NCI-H2227 treated with DMSO at 0.1 percent for 48 hours (cell line): ENCODE measurements around the gene KIRREL3.
A peak's percentile ranks its signal among the peaks of the same experiment; 100 is the strongest.

ENCODE experiments used
- DNase-seq: peaks from one replicate; lab custom pipeline; 2025; lab: John Stamatoyannopoulos, UW

Gene KIRREL3

DNA sequence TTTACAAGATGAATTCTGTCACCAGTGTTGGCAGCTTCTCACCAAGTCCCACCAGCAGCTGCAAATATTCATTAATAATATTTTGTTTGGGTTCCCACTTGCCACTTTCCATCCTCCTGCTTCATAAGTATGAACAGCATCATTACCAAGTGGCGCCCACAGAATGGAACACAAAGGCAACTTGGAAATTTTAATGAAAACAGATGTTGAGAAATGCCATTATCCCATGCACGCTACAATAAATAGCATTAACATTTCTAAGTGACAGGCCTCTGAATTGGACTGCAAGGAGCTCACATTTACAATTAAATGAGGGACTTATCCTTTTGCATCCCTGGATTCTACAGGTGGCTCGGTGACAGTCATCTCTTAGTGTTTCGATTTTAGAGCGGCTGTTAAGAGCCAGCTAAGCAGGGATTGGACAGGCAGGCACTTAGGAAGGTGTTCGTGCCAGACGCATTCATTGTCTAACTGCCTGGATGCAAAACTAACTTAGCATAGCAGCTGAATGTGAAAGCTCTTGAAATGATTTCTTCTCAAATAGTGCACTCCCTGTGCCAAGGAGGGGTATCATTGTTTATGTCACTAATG lies 170.3 kb downstream of the KIRREL3 start:
- DNase-seq: no peak

DNA sequence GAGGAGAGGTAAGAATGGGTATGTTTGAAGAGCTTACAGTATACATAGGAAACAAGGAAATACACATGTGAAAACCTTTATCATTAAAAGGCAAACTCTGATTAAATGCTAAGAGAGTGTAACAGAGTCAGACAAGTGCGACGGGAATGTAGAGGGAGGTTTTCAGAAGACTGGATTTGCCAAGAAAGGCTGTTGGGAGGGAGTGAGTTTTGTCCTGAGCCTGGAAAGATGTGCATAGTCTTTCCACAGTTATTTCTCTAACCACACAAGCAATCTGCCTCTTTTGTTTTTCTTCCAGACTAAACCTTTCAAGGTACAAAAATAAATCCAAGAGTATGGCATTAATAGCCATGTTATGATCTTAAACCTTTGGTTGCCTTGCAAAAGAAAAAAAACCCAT lies 170.9 kb downstream of the KIRREL3 start:
- DNase-seq: no peak

DNA sequence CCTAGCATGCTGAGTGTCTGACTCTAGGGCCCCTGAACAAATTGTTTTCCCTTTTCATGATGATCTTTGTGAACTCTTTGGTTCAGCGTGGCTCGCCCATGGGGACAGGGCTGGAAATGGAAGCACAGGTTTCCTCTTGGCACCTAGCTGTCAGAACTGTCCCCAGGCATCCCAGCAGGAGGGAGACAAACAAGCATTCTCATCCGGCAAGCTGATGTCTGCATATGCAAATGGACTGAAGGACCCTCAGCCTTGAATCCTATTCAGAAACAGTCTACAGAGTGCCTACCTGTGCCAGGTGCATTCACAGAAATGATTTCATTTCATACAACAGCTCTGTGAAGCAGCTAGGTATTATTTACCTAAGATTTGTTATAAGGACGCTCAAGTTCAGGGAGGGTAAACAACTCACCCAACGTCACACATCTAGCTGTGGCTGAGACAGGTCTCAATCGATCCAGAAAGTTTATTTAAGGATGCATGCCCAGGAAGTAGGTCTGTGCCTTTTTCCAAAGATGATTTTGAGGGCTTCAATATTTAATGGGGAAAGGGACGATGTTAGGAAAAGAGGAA lies 176.4 kb downstream of the KIRREL3 start:
- DNase-seq: no peak

DNA sequence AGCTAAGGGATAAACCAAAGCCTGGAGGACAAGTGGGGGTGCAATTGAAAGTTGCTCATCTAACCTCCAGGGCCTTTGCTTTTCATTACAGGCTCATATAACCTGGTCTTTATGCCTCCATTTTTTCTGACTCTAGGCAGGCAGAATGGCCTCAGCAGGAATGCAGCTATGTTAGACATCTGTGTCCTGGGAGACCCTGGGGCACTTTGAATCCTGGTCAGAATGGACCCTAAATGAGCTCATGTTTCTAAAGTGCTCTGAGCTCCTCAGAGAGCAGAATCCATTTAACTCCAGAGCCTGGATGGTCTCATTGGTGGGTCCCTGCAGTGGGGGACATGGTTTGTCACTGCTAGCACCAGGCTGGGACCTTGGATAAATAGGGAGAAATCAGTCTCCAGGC lies 177.3 kb downstream of the KIRREL3 start:
- DNase-seq: no peak

DNA sequence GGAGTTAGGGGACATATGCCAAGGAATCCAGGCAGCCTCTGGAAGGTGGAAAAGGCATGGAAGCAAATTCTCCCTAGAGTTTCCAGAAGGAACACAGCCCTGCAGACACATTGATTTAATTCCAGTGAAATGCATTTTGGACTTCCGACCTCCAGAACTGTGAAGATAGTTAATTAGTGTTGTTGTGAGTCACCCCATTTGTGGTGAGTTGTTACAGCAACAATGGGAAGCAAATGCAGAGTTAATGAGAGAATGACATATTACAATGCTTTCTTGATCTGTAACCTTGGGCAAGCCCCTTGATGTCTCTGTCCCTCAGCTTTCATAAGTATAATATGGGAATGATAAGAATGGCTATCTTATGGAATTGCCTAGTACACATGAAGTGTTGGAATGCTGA lies 178.7 kb downstream of the KIRREL3 start:
- no peak for DNase-seq

DNA sequence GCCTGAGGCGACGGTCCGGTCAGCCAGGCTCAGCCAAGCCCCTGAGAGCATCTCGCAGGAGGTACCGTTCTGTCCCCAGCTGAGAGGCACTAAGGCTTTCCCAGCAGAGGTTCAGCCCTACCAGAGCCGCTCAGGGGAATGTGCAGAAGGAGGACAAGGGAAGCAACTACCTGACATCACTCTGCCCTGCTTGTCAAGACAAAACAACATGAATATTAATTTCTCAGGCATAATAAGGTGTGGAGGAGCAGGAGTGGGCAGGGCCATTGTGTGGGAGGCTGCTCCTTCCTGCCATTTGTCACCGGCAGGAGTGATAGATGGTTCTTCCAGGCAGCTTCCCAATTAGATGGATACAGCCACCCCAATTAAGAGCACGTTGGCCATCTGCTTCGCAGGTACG lies 181.4 kb downstream of the KIRREL3 start:
- no peak for DNase-seq

DNA sequence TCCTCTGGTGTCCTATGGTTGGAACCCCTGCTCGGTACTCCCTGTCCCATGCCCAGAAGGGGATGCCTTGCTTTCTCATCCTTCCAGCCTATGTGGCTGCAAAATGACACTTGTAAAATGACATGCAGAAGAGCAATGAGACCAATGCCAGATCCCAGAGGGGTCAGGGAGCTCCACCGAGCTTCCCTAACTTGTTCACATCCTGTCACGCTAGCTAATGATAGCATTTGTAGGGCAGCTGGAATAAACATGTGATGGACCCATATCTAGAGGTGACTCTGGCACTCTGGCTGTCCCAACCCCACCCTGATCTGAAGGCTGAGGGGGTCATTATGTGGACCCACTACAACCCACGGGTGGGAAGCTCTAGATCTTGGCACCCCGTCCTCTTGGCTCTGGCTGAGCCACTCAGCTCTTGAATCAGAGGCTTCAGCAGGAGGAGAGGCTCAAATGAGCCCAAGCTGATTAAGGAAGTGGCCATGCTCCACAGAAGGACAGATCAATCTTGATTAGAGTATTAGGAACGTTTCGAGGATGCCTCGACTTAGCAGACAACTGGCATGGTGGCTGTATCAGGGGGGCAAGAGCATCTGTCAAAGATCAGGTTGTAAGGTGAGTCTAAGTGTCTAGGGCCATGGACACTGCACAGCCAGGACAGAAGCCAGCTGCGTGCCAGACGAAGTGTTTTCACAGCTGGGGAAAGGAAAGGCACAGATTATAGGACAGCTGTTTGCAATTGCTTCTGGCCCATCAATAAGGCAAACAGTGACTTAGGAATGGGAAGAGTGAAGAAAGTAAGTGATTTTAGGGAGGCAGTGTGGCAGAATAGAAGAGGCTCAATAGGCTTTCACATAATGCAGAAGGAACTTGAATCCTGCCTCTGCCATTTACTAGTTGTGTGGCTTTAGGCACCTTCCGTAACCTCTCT lies 182.8 kb downstream of the KIRREL3 start:
- no peak for DNase-seq

DNA sequence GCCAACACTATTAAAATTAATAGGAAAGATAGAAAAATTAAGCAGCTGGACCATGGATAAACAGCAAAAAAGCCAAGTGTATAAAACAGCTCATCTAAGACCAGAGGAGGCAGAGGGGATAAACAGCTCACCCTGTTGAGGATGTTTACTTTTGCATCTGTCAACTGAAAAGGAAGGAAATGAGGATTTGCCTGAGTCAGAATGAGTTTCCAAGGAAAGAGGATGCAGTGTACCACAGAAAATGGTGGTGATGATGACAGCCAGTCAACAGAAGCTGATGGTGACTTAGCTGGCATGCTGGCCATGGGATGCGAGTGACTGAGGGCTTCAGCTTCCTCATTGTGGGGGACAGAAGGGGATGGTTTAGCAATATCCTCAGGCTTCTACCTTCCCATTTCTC lies 183.5 kb downstream of the KIRREL3 start:
- DNase-seq: no peak

DNA sequence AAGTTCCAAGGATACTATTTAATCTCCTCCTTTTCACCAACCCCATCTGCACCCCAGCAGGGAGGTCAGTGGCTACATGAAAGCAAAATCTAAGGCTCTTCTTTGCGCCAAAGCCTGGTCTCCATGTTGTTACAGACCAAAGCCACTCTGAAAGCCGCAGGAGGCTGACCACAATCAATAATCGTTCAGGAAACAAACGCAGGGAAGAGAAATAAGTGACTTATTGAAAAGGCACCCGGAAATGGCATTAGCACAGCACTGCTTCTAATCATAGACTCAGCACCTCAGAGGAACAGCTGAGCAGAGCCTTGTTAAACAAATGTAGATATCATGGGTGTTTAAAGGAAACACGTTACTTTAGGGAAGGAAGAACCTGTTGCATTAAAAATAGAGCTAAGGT lies 183.9 kb downstream of the KIRREL3 start:
- DNase-seq: no peak

DNA sequence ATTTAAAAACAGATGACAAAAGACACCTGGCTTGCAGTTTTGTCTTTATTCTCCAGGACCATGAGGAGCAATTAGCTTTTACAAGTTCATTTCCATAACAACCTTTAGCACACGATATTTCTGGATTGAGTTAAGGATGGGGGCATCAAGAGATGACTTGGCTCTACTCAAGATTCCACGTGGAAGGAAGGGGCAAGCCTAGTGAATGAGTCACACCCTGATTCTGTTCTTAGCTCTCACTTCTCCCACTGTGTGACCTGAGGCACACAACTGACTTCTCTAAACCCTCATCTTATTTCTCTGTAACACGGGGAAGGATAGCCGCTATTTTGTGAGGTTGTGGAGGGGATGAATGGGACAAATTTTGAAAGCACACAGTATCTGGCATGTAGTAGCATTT lies 185.5 kb downstream of the KIRREL3 start:
- DNase-seq: no peak

DNA sequence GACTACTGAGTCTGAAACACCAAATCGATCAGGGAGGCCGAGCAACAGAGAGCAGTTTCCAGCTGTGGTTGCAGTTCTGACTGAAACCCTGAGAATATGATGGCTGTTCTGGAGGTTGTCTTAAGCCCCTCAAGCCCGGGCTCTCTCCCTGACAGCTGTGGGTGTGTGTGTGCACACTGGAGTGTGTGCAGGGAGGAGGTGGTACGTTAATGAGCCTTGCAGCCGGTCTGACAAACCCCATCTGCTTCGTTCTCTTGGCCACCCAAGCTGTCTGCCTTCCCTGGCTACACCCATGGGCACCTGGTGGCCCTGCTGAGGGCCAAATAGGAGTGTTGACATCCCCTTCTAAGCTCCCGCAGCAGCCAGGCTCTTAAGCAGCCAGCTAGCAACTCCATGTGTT lies 189.8 kb downstream of the KIRREL3 start:
- DNase-seq: no peak

DNA sequence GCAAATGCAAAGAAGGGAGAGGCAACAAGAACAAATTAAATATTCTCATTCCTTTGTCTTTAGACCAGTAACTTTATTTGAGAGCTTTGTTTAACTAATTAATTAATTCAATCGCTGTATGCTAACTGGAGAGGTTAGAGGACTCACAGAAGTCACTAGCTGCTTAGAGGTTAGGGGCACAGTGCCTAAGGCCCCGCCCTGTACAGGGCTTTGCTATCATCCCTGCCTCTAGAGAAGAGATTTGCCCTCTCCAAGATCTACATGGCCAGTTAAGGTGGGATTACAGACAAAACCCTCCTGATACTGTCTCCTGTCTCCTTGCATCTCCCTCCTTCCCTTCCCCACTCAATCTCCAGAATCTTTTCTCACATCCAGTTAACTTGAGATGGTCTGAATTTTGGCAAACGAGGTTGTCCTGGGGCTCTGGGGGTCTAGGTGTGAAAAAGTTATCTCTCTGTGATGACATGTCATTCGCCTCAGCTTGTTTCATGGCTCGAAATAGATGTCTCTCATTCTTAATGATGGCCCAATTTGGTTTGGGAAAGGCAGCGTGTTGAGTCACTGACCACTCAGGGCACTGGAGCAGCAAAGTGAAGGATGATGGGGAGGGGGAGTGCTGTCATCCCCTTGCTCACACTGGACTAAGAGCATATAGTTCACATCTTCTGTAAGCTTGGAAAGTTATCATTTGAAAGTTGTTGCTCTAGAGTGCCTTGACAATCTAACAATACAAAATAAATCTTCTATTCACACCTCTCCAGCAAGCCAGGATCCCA lies 190.9 kb downstream of the KIRREL3 start:
- DNase-seq: no peak

DNA sequence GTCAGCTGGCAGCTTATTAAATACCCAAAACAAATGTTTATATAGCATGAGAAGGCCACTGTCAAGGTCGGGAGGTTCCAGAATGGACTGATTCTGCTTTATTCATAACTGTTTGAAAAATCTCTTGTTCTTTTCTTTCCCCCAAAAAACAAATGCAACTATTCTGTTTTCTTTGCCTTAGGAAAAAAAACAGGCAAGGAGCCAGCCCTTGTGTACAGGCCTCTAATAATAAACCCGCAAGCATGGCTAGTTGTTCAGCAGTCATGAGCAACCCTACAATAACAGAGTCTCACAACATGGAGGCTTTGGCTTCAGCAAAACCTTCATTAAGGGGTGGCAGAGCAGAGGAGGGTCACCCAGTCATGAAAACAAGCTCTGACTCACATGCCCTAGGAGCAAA lies 191.7 kb downstream of the KIRREL3 start:
- DNase-seq: no peak

DNA sequence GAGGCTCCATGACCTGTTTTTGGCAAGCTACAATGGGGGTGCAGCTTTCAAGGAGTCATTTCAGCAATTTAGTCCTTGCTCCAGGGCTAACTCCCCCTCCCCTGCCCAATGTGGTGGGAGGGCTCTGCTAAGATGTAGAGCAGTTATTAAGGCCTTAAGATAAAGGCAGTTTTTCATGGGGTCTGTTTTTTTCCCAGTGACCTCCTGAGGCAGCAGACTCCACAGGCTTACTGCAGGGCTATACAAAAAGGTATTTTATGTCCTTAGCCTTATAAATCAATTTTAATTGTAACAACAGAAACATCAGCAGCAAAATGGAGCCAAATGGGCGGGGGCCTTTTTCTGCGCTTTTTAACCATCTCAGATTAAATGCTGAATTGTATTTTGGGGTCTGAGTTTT lies 192.3 kb downstream of the KIRREL3 start:
- DNase-seq: peak; percentile 68

DNA sequence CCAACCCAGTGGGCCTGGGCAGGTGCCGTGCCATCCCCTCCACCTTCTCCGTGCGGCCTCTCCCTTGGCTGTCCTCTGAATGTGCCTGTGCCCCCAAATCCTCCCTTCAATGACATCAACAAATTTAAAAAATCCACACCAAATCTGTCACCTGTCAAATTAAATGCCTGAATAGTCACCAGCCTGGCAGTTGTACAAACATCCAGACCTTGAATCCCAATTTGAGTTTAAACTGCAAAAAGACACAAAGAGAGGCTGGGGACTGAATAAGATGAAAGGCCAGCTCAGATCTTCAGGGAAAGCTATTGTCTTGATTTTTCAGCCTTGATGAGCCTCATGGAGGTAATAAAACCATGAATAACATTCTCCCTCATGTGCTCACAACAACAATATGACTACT lies 194.7 kb downstream of the KIRREL3 start:
- DNase-seq: no peak

DNA sequence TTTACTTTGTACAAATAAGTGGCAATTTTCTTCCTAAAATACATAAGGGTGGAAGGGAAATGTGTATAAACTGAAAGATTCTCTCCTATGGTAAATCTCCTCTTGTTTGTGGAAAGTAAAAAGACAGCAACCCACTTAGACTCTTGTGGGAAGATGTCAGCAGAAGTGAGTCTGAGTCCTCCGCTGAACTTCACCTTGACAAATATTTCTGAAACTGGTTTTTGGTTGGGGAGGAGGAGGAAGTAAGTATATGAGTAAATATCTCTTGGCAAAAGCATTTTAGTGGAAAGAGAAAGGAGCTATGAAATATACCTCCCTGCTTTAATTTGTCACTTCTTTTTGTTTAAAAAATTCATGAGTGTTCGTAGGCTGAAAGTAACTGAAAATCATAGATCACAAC lies 196.2 kb downstream of the KIRREL3 start:
- no peak for DNase-seq

DNA sequence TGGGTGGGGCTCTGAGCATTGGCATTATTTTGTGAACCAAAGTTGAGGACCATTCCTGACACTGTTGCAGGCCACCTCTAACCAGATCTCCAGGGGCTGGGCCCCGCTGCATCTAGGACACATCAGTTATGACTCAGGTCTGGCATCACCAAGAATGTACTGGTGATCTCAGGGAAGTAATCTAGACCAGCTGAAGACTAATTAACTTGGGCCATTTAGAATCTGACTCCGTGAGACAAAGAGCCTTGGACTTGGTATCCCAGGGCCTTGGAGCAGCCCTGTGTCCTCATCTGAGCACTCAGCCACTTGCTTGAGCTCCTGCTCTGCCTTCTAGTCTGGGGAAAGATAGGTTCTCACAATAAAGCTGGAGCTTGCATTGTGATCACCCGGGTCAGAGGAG lies 200.6 kb downstream of the KIRREL3 start:
- no peak for DNase-seq

DNA sequence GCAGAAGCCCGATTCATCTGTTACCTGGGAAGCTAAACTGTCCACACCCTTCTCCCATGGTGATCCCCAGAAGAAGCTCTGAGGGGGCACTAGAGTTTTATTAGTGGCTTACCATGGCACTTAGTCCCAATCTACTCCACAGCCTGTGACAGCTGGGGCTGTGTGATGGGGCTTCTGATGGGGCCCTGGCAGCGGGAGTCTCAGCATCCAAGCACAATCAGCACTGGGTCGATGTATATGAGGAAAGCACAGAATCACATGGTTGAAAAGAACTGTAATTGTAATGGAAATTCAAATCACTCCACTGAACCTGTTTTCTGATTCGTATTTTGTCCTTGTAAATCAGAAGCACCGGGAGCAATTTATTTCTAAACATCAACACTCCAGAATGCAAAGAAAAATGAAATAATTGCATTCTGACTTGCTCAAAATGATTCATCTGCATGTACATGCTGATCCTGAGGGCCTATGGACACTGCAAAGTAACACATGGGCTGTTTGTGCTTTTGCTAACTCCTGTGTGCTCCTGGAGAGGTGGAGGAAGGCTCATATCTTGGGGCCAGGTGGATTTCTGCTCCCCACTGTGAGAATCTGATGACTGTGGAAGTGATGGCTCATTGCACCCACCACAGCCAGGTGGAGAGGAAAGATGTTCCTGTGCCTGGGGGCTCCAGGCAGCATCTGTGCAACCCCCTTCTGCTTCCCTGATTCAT lies 203.0 kb downstream of the KIRREL3 start:
- no peak for DNase-seq

DNA sequence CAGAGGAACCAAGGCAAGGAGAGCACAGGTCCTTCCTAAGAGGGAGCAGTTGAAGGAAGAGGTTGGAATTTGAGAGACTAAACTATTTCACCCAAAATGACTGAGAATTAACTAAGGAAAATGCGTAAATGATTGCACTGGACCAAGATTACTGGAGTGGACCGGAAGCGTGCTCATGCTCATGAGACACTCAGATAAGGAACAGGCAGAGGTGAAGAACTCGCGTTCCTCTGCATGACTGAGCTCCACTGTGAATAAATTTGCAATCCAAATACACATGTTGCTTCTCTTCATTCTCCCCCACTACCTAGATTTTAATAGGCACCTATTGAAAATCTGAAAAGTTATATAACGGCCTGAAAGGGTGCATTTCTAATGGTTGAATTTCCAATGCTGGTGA lies 207.0 kb downstream of the KIRREL3 start:
- DNase-seq: no peak

DNA sequence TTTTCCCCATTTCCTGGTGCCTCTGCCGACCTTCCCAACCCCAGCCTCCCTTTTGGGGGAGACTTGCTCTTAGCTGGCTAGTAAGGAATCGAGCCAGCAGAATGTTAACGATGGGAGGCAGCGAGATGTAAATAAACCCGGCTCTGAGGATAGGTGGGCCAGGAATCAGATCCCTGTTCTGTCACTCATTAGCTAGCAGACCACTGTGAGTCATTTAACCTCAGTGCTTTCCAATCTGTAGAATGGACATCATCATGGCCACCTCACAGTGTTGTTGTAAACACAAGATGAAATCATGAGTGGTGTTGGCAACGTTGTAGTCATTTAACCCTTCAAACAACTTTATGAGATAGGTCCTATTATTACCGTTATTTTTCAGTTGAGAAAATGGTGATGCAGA lies 208.6 kb downstream of the KIRREL3 start:
- DNase-seq: no peak

DNA sequence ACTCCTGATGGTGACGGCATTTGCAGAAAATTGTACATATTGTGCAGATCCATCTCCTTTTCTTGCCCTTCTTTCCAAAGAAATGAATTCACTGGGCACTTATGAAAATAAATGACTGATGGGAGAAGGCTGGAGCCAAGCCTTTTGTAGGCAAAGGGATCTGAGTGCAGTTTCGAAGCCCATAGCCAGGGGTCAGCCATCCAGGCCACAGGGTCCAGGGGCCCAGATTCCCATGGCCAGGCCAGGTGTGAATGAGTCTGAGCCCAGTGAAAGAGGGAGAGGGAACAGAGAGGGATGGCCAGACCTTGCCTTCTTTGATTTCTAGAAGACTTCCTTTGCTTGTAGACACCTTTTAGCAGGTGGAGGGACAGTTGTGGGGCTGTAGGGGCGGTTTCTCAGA lies 209.1 kb downstream of the KIRREL3 start:
- DNase-seq: no peak

DNA sequence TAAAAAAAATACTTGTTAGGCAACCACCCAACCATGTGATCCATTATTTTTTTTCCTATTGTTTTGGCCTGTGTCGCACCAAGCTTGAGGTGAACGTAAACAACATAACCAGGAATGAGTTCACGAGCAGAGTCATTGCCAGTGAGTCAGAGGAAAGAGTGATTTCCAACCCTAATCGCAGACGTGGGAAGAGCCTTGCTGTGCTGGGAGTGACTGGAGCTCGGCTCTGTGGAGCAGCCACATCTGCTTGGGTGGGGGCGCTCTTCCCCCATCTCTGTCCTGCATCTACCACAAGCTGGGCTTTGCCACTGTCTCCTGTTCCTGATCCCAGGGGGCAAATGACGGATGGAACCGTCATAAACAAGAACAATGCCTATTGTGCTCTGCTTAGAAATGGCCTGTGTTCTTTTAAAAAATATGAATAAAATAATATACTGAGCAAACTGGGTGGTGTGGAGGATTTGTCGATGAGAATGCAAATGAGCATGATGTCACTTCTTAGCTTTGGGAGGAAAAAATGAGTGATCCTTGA lies 210.0 kb downstream of the KIRREL3 start:
- no peak for DNase-seq
